Loucy (cell line): ENCODE measurements around the gene FOXB1.

Experiments
- EZH2phosphoT487 ChIP-seq: fragments of 200-600 bp; IDR thresholded peaks from 2 replicates; pipeline ENCODE4 v1.6.1; 2018; ENCODE audit warnings: antibody characterized with exemption, mild to moderate bottlenecking, moderate library complexity, borderline replicate concordance
- TF ChIP-seq, protein P1 (sequence below): fragments of 200-600 bp; sonication (generic); conservative IDR thresholded peaks from 2 replicates; pipeline ENCODE4 v1.5.1; 2014; ENCODE audit warnings: mild to moderate bottlenecking, antibody characterized with exemption, low read length

DNA sequence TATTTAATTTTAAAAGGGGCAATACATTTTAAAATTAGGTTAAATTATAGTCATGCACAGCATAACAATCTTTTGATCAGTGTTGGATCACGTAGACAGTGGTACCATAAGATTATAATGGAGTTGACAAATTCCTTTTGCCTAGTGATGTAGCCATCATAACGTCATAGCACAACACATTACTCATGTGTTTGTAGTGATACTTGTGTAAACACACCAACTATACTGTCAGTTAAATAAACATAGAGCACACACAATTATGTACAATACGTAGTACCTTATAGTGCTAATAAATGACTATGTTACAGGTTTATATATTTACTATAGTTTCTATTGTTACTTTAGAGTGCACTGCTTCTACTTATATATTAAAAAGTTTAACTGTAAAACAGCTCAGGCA lies 31.2 kb downstream of the FOXB1 start:
- TF ChIP-seq, protein P1, sequence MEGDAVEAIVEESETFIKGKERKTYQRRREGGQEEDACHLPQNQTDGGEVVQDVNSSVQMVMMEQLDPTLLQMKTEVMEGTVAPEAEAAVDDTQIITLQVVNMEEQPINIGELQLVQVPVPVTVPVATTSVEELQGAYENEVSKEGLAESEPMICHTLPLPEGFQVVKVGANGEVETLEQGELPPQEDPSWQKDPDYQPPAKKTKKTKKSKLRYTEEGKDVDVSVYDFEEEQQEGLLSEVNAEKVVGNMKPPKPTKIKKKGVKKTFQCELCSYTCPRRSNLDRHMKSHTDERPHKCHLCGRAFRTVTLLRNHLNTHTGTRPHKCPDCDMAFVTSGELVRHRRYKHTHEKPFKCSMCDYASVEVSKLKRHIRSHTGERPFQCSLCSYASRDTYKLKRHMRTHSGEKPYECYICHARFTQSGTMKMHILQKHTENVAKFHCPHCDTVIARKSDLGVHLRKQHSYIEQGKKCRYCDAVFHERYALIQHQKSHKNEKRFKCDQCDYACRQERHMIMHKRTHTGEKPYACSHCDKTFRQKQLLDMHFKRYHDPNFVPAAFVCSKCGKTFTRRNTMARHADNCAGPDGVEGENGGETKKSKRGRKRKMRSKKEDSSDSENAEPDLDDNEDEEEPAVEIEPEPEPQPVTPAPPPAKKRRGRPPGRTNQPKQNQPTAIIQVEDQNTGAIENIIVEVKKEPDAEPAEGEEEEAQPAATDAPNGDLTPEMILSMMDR, result no peak
- no peak for TF ChIP-seq EZH2phosphoT487
